ENCODE results near the gene CHST15. TPM values are rescaled to one million over a fixed set of nuclear protein-coding genes. Genes with fewer than 3 reads are reported as not detected.

Gene CHST15
- polyA plus RNA-seq, 1 donor from 2014 or later, result 0.79 TPM

- Histone ChIP-seq H2AFZ (ENCODE audit: low read depth, low read length) (no peak overlapping the region), H3K27me3 (ENCODE audit: insufficient read depth, low read depth, low read length) (no peaks in the 10 kb centered on the region), H3K4me2 (ENCODE audit: low read length) (no peak overlapping the region), H3F3A (ENCODE audit: insufficient read depth, low read length, poor library complexity, severe bottlenecking) (no peaks in the 10 kb centered on the region), H3K9me3 (ENCODE audit: low read length) (no peaks in the 10 kb centered on the region), H3K9ac (ENCODE audit: low read length) (no peak overlapping the region), H3K9me2 (ENCODE audit: insufficient read depth, low read length) (no peaks in the 10 kb centered on the region), H3K36me3 (ENCODE audit: insufficient read depth, low read length) (no peaks in the 10 kb centered on the region), H3K79me2 (replicated peaks; ENCODE audit: insufficient read depth, low read length) (no peaks in the 10 kb centered on the region), H3K27ac (ENCODE audit: low read length) (no peak overlapping the region), H4K20me1 (ENCODE audit: insufficient read depth) (no peaks in the 10 kb centered on the region), H3K4me3 (ENCODE audit: low read length) (no peak overlapping the region)
- TF ChIP-seq SMC3 (conservative IDR thresholded peaks at IDR 0.05; ENCODE audit: poor library complexity) (no peak), EZH2 (IDR thresholded peaks at IDR 0.05; ENCODE audit: borderline replicate concordance, insufficient read depth, low read length, poor library complexity, severe bottlenecking) (no peak), EP300 (conservative IDR thresholded peaks at IDR 0.05; ENCODE audit: poor library complexity, severe bottlenecking) (no peak), REST (IDR thresholded peaks at IDR 0.05; ENCODE audit: borderline replicate concordance) (no peak), MXI1 (conservative IDR thresholded peaks at IDR 0.05; ENCODE audit: poor library complexity, severe bottlenecking) (no peak), TAF1 (IDR thresholded peaks at IDR 0.05; ENCODE audit: low read depth) (no peak), POLR2AphosphoS5 (IDR thresholded peaks at IDR 0.05) (no peak)
Observed at GRCh38 chr10:124065382-124066125, 27.8 kb downstream of the CHST15 start.

- Histone ChIP-seq H3K9me2 (ENCODE audit: insufficient read depth, low read length) (no peaks in the 10 kb centered on the region), H3K9ac (ENCODE audit: low read length) (no peak overlapping the region), H3K79me2 (replicated peaks; ENCODE audit: insufficient read depth, low read length) (no peaks in the 10 kb centered on the region), H3K27me3 (ENCODE audit: insufficient read depth, low read depth, low read length) (no peaks in the 10 kb centered on the region), H3K36me3 (ENCODE audit: insufficient read depth, low read length) (no peaks in the 10 kb centered on the region), H3K27ac (ENCODE audit: low read length) (no peak overlapping the region), H3K4me2 (ENCODE audit: low read length) (no peak overlapping the region), H3K4me3 (ENCODE audit: low read length) (no peak overlapping the region), H4K20me1 (ENCODE audit: insufficient read depth) (no peaks in the 10 kb centered on the region), H3K9me3 (ENCODE audit: low read length) (no peaks in the 10 kb centered on the region), H2AFZ (ENCODE audit: low read depth, low read length) (no peak overlapping the region), H3F3A (ENCODE audit: insufficient read depth, low read length, poor library complexity, severe bottlenecking) (no peaks in the 10 kb centered on the region)
- no peak for TF ChIP-seq EP300 (conservative IDR thresholded peaks at IDR 0.05; ENCODE audit: poor library complexity, severe bottlenecking)
- no peak for TF ChIP-seq RAD21 (conservative IDR thresholded peaks at IDR 0.05)
- no peak for TF ChIP-seq TAF1 (IDR thresholded peaks at IDR 0.05; ENCODE audit: low read depth)
- TF ChIP-seq SMC3 (conservative IDR thresholded peaks at IDR 0.05; ENCODE audit: poor library complexity), result no peak
- TF ChIP-seq MXI1 (conservative IDR thresholded peaks at IDR 0.05; ENCODE audit: poor library complexity, severe bottlenecking), result no peak
- no peak for TF ChIP-seq EZH2 (IDR thresholded peaks at IDR 0.05; ENCODE audit: borderline replicate concordance, insufficient read depth, low read length, poor library complexity, severe bottlenecking)
- no peak for TF ChIP-seq REST (IDR thresholded peaks at IDR 0.05; ENCODE audit: borderline replicate concordance)
- TF ChIP-seq, protein P1, sequence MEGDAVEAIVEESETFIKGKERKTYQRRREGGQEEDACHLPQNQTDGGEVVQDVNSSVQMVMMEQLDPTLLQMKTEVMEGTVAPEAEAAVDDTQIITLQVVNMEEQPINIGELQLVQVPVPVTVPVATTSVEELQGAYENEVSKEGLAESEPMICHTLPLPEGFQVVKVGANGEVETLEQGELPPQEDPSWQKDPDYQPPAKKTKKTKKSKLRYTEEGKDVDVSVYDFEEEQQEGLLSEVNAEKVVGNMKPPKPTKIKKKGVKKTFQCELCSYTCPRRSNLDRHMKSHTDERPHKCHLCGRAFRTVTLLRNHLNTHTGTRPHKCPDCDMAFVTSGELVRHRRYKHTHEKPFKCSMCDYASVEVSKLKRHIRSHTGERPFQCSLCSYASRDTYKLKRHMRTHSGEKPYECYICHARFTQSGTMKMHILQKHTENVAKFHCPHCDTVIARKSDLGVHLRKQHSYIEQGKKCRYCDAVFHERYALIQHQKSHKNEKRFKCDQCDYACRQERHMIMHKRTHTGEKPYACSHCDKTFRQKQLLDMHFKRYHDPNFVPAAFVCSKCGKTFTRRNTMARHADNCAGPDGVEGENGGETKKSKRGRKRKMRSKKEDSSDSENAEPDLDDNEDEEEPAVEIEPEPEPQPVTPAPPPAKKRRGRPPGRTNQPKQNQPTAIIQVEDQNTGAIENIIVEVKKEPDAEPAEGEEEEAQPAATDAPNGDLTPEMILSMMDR (IDR thresholded peaks at IDR 0.05; ENCODE audit: poor library complexity, severe bottlenecking), result no peak
- TF ChIP-seq POLR2AphosphoS5 (IDR thresholded peaks at IDR 0.05), result no peak
Observed at GRCh38 chr10:124064676-124065075, 28.7 kb downstream of the CHST15 start.
